ENCODE measurements around the gene COL9A1. TPM values are rescaled to one million over a fixed set of nuclear protein-coding genes. Genes with fewer than 3 reads are reported as not detected.

Gene COL9A1
- total RNA-seq, 1 experiment from 2014 or later: 0.34 TPM

- DNase-seq (ENCODE audit: low read depth): no peak
Observed at GRCh38 chr6:70225055-70225454, 77.8 kb downstream of the COL9A1 start.

GRCh38 chr6:70222439-70222749, 80.5 kb downstream of the COL9A1 start:
- DNase-seq (ENCODE audit: low read depth): no peak

GRCh38 chr6:70221715-70222438, 81.0 kb downstream of the COL9A1 start:
- DNase-seq (ENCODE audit: low read depth): no peak

GRCh38 chr6:70221025-70221714, 81.7 kb downstream of the COL9A1 start:
- peak; percentile 28 for DNase-seq (ENCODE audit: low read depth)

GRCh38 chr6:70219943-70220613, 82.8 kb downstream of the COL9A1 start:
- no peak for DNase-seq (ENCODE audit: low read depth)

GRCh38 chr6:70216767-70217166, 86.1 kb downstream of the COL9A1 start:
- no peak for DNase-seq (ENCODE audit: low read depth)

GRCh38 chr6:70215460-70216108, 87.3 kb downstream of the COL9A1 start:
- no peak for DNase-seq (ENCODE audit: low read depth)

GRCh38 chr6:70210462-70210861, 92.4 kb downstream of the COL9A1 start:
- DNase-seq (ENCODE audit: low read depth): no peak

- DNase-seq (ENCODE audit: low read depth): no peak
Observed at GRCh38 chr6:70208235-70208790, 94.6 kb downstream of the COL9A1 start.

GRCh38 chr6:70198785-70199184, 104.1 kb downstream of the COL9A1 start:
- DNase-seq (ENCODE audit: low read depth): no peak

GRCh38 chr6:70196531-70196930, 106.4 kb downstream of the COL9A1 start:
- no peak for DNase-seq (ENCODE audit: low read depth)

GRCh38 chr6:70194421-70194820, 108.5 kb downstream of the COL9A1 start:
- no peak for DNase-seq (ENCODE audit: low read depth)

GRCh38 chr6:70188202-70188601, 114.7 kb downstream of the COL9A1 start:
- no peak for DNase-seq (ENCODE audit: low read depth)

GRCh38 chr6:70186461-70186860, 116.4 kb downstream of the COL9A1 start:
- DNase-seq (ENCODE audit: low read depth): no peak

GRCh38 chr6:70184723-70185122, 118.2 kb downstream of the COL9A1 start:
- DNase-seq (ENCODE audit: low read depth): no peak

GRCh38 chr6:70183538-70183937, 119.3 kb downstream of the COL9A1 start:
- DNase-seq (ENCODE audit: low read depth): no peak

GRCh38 chr6:70180901-70181599, 121.8 kb downstream of the COL9A1 start:
- no peak for DNase-seq (ENCODE audit: low read depth)

- DNase-seq (ENCODE audit: low read depth): no peak
Observed at GRCh38 chr6:70180183-70180900, 122.5 kb downstream of the COL9A1 start.

GRCh38 chr6:70176842-70177550, 125.9 kb downstream of the COL9A1 start:
- DNase-seq (ENCODE audit: low read depth): no peak

- DNase-seq (ENCODE audit: low read depth): no peak
Observed at GRCh38 chr6:70175770-70176169, 127.1 kb downstream of the COL9A1 start.

All from Daoy (cell line).